Activated effector memory CD4-positive, alpha-beta T cell treated with anti-CD3 and anti-CD28 coated beads, Interleukin-2, amount 50 U/mL, for 16 hours (primary cell): ENCODE results near the gene TMEM141.
"Not testable (repeated sequence)": the region's sequence is repeated elsewhere in the genome, so short reads cannot be mapped to it uniquely, and the experiment has no call there.

Experiments
- DNase-seq: peaks from one replicate; pipeline ENCODE4 v3.0.0-alpha.2; 2020

Gene TMEM141

DNA sequence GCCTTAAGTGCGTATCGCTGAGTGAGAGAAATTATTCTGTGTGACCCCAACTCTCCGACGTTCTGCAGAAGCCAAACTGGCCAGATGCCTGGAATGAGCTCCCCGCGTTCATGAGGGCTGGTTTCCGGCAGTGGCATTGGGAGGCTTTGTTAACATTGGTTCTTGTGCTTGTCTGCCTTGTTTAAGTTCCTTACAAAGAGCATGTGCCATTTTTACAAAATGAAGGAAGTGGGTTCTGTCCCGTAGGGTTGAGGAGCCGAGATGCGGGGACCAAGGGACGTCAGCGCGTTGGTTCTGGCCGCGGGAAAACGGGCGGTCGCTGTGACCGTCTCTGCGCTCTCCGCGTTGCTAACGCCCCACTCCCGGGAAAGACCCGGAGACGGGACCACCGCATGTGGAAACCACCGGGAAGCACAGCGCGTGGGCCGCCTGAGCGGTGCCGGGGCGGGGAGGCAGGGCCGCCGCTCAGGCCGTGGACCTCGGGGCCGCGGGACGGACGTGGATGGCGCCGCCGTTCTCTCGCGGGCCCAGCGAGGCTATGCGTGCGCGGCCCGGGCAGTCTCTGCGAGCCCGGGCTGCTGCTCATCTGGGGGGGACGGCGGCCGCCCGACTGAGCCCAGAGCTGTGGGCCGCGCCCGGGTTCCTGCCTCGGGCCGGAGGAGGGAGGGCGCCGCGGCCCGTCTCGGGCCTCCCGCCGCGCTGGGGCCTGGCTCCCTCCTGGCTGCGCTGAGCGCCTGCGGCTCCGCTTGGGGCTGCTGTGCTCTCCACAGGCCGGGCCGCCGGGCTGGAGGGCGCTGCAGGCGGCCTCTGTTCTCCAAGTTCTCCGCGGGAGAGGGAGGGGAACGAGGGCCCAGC is 30.1 kb downstream of the TMEM141 start:
- no peak for DNase-seq

DNA sequence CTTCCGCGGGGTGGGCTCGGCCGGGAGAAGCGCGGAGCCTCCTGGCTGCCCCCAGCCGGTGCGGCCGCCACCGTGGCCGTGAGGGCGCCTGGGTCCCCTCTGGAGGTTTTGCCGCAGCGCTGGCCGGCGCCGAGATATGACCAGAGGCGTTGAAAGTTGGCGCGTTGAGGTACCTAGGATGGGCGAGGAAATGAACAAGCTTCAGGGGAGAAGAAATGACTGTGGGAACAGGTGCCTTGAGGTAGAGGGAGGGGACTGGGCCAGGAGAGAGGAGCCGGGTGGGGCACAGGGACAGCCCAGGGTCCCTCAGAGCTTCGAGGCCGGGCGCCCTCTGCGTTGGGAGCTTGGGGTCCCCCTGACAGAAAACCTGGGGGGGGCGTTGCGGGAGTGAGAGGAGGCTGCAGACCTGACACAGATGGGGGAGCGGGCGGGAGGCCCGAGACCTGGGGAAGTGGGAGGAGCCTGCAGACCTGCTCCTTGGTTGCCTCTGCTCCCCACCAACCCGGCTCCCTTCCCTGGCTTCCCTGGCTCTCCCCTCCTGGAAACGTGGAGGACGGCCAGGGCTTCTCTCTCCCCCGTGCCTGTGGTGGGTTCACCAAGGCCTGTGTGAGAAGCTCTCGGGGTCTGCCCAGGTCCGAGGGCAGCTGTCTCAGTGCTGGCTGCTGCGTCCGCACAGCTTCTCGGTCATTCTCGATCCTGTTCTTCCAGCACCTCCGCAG is 30.8 kb downstream of the TMEM141 start:
- DNase-seq: no peak

DNA sequence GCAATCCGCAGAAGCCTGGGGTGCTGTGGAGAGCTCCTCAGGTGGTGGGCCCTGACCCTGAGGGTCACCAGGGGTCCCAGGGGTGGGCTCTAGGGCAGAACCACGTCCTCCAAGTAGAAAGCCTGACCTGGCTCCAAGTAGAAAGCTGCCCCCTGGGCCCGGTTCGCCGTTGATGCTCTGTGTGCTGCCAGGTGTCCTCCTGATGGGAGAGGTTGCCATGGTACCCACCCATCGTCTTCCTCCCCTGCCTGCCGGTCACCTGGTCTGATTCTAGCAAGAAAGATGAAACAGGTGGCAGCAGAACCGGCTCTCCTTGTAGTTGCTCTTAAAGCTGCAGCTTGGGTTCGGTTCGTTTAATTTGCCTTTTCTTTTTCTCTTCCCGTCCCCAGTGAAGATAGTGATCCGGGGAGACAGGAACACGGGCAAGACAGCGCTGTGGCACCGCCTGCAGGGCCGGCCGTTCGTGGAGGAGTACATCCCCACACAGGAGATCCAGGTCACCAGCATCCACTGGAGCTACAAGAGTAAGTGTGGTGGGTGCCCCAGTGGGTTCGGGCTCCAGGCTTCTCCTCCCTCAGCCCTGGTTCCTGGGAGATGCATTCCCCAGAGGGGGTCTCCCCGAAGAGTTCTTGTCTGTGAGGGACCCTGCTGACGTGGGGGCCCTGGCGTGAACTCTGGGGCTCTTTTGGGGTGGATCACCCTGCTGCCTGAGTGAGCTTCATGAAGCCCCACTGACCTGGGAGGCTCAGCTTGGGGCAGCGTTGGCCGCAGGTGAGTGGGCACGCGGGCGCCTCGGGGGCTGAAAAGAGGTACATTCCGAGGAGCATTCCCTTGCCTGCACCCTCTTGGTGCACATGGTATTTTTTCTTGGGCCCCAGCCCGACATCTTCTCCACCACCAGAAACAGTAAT is 32.2 kb downstream of the TMEM141 start:
- DNase-seq: no peak

DNA sequence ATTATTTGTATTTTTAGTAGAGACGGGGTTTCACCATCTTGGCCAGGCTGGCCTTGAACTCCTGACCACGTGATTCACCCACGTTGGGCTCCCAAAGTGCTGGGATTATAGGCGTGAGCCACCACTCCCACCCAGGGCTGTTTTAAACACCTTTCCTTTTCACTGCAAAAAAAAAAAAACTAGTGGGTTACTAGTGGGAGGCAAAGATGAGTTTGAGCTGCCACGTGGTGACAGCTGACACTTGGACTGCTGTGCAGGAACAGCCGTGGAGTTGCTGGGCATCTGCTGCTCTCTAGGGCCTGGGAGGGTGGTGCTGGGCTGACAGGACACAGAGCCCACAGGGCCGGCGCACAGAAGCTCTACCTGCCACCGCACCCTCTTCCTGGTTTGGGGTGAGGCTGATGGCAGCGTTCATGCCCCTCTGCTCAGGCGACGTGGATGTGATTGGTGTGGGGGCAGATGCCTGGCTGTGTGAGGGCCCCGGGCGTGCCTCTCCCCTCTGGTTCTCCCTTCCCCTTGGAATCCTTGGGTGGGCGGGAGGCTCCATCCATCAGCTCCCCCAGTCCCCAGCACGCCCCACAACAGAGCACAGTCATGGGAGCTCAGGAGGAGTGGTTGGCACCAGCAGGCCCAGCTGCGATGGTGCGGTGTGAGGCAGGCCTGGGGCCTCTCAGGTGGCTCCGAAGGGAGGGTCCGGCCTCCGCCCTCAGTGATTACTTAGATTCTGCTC is 33.5 kb downstream of the TMEM141 start:
- no peak for DNase-seq

DNA sequence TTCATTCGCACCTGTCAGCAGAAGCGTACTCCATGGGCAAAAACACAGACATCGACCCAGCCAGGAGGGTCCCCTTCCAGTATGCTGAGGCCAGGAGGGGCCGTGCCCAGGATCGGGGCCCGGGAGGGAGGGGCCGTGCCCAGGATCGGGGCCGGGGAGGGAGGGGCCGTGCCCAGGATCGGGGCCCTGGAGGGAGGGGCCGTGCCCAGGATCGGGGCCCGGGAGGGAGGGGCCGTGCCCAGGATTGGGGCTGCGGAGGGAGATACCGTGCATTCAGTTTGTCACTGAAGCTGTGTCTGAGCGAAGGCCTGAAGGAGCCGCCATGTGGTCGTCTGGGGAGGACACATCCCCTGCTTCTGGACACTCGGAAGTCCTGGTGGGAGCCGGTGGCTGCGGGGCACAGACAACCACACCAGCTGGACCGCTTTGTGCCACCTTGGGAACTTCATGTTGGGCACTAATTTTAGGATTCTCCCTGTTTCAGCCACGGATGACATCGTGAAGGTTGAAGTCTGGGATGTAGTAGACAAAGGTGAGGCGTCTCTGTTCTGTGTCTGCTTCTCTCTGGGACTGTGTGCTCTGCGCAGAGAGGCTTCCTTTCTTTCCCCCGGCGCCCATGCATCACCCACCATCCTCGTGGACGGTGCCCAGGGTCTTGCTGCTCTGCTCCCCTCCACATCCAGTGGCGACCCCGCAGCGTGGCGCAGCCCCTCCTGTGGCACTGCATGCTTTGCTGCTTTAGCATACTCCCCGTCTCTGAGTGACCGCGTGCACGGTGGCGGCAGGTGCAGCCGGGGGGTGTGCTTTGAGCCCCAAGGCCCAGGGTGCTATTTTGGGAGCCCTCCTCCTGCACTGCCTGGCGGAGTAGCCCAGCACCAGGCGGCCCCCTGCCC is 34.4 kb downstream of the TMEM141 start:
- no peak for DNase-seq

DNA sequence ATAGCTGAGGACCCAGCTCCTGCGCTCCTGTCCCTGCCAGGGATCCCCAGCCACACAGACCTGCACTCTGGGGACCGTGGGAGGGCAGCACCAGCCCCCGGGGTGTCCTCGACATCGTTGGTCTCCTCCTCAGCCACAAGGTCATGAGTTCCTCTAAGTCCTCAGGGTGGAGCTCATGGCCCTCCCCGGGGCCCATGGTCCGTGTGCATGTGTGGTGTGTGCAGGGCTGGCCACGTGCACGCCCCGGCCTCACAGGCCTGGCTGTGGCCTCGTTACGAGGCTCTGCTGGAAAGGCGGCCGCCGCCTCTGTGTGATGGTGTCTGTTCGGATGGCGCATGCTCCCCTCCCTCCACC is 35.0 kb downstream of the TMEM141 start:
- no peak for DNase-seq

DNA sequence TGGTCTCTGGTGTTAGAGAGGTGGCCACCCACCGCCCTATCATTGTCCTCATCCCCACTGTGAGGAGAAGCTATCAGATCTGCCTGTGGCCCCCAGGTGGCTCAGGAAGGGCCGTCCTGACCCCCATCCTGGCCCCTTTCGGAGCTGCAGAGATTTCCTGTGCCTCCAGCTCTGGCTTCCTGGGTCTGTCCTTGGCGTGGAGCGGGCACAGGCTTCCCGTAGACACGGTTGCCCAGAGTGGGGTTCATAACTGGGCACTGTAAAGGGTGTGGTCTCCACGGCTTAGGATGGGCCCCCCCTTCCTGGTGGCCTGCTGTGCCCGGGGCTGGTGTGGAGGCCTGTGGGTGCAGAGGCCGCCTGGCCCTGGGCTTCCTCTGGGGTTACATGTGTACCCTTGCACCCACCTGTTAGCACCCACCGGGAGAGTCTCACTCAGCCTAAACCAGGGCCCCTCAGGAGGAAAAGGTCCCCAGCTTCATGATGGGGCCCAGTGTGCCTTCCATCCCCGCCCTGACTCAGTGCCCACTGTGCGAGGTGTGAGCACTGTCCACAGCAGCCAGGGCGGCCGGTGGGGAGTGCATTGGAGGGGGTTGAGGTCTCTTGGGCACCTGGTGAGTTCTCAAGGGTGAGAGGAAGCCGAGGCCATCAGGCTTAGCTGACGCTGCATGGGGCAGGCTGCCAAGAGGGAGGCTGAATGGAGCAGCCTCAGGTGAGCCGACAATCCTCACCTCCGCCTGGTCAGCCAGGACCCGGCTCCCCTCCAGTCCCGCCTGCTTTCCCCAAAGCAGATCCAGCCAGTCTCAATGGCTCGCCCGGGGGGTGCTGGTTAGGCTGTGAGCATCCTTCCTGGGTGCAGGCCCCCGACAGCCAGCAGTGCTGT is 35.8 kb downstream of the TMEM141 start:
- DNase-seq: no peak

DNA sequence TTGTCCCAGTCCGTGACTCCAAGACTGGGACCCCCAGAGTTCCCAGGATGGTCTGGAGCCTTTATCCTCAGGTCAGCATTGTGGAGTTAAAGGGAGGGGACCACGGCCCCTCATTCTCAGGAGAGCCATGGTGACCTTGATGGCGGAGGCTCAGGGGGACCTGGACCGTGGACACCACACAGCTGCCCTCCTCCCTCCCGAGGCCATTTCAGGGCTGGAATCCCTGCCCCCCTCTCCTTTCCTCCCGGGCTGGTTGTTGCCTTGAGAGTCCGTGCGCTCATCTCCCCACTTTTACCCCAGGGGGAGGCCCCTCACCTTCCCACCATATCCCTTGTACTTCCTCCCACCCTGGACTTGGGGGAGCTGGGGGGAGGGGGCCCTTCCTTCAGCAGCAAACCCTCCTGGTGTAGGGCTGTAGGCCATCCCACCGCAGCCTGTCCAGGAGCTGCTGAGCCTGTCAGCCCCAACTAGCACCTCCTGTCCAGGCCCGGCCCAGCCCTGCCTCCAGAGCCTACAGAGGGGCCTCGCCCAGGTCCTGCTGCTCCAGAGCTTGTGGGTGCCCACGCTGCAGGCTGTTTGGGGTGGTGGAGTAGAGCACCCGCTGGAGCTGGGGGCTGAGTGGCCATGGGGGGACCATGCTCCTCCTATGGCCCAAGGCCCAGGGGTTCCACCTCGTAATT is 36.8 kb downstream of the TMEM141 start:
- DNase-seq: no peak

DNA sequence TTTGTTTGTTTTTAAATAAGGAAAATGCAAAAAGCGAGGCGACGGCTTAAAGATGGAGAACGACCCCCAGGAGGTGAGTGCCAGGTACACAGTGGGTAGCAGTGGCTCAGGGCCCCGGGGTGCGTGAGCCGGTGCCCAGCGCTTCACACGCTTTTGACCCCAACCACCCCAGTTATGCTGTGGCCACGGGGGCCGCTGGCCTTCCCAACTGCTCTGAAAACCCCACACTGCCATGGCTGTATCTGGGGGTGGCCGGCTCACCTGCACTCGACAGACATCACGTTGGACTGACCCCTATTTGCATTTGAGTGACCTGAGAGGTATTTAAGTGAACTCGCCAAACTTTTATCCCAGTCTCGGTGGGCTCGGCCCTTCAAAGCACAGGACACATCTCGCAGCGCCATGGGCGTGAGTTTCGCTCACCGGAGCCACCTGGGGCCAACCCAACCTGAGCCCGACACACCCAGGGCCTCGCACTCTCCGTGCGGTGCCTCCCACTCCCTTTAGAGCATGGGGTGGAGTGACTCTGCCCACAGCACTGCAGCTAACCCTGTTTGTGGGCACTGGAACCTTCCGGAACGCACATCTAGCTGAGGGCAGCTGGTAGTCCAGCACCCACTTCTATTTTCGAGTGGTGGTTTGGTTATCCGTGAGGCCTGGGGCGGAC is 37.5 kb downstream of the TMEM141 start:
- no peak for DNase-seq

DNA sequence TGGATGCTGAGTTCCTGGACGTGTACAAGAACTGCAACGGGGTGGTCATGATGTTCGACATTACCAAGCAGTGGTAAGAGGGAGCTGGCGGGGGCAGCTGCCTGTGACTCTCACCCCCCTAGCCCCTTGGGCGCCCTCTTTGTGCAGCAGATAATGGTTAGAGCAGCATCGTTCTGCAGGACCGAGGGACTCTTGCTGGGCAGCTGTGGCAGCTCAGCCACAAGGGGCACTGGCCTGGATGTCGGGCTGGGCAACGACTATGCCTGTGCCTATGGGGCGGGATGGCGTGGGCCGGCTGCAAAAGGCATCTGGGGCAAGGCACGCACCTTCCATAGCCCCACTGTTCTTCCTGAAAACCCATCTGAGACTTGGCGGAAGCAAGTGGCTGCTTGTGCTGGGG is 38.3 kb downstream of the TMEM141 start:
- DNase-seq: no peak

DNA sequence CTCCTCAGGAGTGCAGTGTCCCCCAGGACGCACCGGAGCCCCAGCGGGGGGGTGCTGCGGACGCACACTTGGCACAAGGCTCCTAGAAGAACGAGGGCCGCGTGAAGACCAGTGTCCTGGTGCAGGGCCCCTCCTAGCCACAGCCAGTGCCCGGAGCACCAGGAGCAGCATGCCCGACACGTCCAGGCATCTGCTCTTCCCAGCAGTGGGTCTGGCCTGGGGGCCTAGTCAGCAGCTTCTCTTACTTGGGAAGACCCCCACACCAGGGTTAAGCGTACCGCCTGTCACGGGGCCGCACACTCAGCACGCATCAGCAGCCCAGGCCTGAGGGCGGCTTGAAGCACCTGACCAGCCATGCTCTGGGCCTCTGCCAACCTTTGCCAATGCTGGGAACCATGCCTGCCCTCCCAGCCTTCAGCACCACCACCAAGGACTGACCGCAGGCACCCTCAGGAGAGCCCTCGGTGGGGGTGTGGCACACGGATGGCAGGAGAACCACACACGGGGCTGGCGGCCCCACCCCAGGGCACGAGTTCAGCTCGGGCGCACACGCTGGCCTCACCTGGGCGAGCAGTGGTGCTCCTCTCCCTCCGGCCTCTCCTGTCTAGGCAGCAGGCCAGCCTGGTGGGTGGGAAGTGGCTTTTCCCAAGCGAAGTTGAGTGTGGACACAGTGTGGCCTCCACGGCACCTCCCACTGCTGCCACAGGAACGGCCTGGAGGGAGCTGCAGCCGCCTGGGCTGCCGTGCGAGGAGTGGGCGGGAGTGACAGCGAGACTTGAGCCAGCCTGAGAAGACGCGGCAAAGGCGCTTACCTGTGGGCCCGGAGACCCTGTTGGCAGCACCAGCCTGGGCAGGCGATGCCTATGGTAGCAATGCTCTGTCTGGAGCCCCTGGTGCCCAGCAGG is 39.1 kb downstream of the TMEM141 start:
- DNase-seq: no peak

DNA sequence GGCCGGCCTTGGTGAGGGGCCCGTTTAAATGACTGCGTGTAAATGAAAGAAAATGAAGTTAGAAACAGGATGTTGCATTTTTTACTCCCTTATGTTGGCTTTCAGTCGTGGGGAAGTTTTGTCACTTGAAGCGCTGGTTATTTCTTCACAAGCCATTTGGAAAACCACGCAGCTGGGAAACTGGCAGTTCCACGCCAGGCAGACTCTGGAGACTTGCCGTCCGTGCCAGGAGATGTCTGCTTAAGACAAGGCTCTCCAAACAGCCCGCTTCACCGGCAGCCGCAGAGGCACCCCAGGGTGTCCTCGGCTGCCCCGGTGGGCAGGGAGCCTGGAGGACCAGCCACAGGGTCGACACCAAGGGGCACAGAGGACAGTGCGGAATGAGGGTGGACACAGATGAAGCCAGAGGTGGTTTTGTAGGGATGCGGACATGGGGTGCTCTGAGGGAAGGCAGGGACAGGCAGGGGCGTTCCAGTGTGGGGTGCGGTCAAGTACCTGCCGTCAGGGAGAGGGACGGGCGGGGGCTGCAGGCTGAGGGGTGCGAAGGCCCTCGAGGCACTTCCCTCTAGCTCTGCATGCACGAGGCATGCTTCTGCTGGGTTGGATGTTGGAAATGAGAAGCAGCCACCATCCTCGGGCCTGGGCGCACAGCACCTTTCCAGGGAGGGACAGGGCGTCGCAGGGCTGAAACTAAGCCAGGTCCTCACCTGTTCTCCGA is 40.0 kb downstream of the TMEM141 start:
- DNase-seq: no peak

DNA sequence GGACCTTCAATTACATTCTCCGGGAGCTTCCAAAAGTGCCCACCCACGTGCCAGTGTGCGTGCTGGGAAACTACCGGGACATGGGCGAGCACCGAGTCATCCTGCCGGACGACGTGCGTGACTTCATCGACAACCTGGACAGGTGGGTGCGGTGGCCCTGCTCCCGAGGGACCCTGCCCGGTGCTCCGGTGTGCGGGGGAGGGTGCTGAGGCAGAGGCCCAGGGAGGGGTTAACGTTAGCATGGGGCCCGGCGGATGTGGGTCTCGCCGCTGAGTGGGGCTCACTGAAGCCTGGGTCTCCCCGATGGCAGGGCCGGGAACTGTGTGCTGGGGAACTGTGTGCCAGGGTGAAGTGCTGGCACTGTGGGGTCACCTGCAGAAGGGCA is 40.6 kb downstream of the TMEM141 start:
- no peak for DNase-seq

DNA sequence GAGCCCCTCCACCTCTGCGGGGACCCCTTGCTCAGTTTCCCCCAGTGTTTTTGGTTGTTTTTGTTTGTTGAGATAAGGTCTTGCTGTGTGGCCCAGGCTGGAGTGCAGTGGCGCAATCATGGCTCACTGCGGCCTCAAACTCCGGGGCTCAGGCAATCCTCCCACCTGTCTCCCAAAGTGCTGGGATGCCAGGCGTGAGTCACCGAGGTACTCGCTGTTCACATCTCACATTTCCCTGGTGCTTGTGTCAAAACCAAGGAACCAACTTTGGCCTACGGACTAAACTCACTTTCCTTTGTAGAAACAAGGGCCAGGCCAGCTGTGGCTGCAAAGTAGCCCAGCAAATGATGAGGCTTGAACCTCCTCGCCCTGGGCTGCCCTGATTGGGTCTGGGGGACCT is 41.4 kb downstream of the TMEM141 start:
- DNase-seq: no peak

DNA sequence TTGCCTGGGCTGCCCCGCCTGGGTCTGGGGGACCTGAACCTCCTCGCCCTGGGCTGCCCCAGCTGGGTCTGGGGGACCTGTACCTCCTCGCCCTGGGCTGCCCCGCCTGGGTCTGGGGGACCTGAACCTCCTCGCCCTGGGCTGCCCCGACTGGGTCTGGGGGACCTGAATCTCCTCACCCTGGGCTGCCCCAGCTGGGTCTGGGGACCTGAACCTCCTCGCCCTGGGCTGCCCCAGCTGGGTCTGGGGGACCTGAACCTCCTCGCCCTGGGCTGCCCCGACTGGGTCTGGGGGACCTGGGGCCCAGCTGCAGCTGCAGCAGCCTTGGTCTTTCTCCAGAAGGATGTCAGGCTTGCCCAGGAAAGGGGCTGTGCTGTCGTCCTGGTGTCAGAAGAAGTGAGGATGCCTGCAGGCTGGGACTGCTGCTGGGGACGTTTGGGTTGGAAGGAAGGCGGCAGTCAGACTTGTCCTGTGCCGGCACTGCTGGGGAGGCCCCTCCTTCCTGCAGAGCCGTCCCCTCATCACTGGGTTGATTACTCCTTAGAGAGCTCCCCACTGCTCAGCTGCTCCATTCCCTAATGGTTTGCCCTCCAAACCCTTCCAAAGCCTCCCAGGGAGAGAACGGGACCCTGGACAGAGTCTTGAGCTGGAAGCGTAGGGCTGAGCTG is 42.4 kb downstream of the TMEM141 start:
- DNase-seq: not testable (repeated sequence)

DNA sequence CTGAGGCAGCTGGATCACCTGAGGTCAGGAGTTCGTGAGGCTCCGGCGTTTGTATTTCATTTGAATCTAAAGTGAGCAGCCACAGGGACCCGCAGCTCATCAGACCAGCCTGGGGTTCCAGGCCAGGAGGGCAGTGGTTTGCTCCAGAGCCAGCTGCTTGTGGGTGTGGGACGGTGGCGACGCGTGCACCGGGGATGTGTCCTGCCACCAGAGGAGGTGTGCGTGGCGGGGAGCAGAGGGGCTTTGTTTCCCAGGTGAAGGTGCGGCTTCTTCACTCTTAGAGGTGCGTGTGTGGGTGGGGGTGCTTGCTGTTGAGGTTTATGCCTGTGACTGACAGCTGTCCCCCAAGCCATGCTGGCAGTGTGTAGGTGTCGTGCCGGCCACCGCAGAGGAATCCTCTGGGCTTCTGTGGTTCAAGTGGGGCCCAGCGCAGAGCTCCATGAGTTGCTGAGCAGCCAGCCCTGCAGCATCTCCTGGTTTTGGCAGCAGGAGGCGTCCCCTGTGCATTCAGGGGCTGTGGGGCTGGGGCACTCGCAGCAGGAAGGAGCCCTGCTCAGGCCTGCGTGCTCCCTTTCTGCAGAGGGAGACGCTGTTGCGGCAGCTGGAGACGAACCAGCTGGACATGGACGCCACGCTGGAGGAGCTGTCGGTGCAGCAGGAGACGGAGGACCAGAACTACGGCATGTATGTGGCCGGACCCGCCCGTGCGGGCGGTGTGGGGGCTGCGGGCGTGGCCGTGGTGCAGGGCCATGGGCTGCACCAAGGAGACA is 44.2 kb downstream of the TMEM141 start:
- no peak for DNase-seq
